Measurements from ENCODE around the gene NMUR2.

NMUR2 gene

GRCh38 chr5:152405145-152405544, at the start of gene NMUR2:
Gene NMUR2 (minus strand): TSS chr5:152405279. CDS start chr5:152405113, 166 bp downstream.
- no peak for DNase-seq

- no peak for DNase-seq
Observed at GRCh38 chr5:152443935-152444334, 38.9 kb upstream of the NMUR2 start.

- DNase-seq: no peak
Observed at GRCh38 chr5:152439791-152440190, 34.7 kb upstream of the NMUR2 start.

- no peak for DNase-seq
Observed at GRCh38 chr5:152437866-152438265, 32.8 kb upstream of the NMUR2 start.

- no peak for DNase-seq
Observed at GRCh38 chr5:152427721-152428120, 22.6 kb upstream of the NMUR2 start.

- DNase-seq: no peak
Observed at GRCh38 chr5:152425083-152425482, 20.0 kb upstream of the NMUR2 start.

GRCh38 chr5:152424501-152424900, 19.4 kb upstream of the NMUR2 start:
- DNase-seq: no peak

- DNase-seq: no peak
Observed at GRCh38 chr5:152422081-152422480, 17.0 kb upstream of the NMUR2 start.

GRCh38 chr5:152412129-152412528, 7.0 kb upstream of the NMUR2 start:
- no peak for DNase-seq

- no peak for DNase-seq
Observed at GRCh38 chr5:152406082-152406481, 1.0 kb upstream of the NMUR2 start.

- DNase-seq: no peak
Observed at GRCh38 chr5:152404494-152404893, 585 bp downstream of the NMUR2 start.

GRCh38 chr5:152403046-152403445, 2.0 kb downstream of the NMUR2 start:
- DNase-seq: no peak

- DNase-seq: no peak
Observed at GRCh38 chr5:152400846-152401245, 4.2 kb downstream of the NMUR2 start.

GRCh38 chr5:152397581-152397980, 7.5 kb downstream of the NMUR2 start:
- DNase-seq: no peak

GRCh38 chr5:152393441-152393840, 11.6 kb downstream of the NMUR2 start:
- DNase-seq: no peak

GRCh38 chr5:152389208-152389849, 15.8 kb downstream of the NMUR2 start:
- DNase-seq: no peak

- DNase-seq: no peak
Observed at GRCh38 chr5:152388610-152389009, 16.5 kb downstream of the NMUR2 start.

GRCh38 chr5:152380415-152381123, 24.5 kb downstream of the NMUR2 start:
- no peak for DNase-seq

GRCh38 chr5:152379331-152379730, 25.7 kb downstream of the NMUR2 start:
- DNase-seq: no peak

- no peak for DNase-seq
Observed at GRCh38 chr5:152378730-152379129, 26.3 kb downstream of the NMUR2 start.

- no peak for DNase-seq
Observed at GRCh38 chr5:152376886-152377285, 28.2 kb downstream of the NMUR2 start.

- no peak for DNase-seq
Observed at GRCh38 chr5:152374711-152375275, 30.3 kb downstream of the NMUR2 start.

GRCh38 chr5:152372875-152373274, 32.2 kb downstream of the NMUR2 start:
- no peak for DNase-seq

- no peak for DNase-seq
Observed at GRCh38 chr5:152369298-152369697, 35.8 kb downstream of the NMUR2 start.

Measured in SW 1271 (cell line).